ENCODE data around the gene ZNF467.

GRCh38 chr7:149751043-149751775, 22.2 kb downstream of the ZNF467 start:
- TF ChIP-seq CTCF (IDR thresholded peaks at IDR 0.05) (no peak), REST (IDR thresholded peaks at IDR 0.05; ENCODE audit: insufficient read depth in 1 of 2, low read depth in 2 of 2, low read length in 1 of 2) (no peak), POLR2AphosphoS5 (IDR thresholded peaks at IDR 0.05; ENCODE audit: low read depth, low read length) (no peak)

Measured in Panc1 (cell line).